Epithelial cell of proximal tubule (primary cell): Measurements from ENCODE around the gene QSOX1. TPM values are rescaled to one million over a fixed set of nuclear protein-coding genes. Genes with fewer than 3 reads are reported as not detected.

Experiments used
- DNase-seq: peaks from one replicate; pipeline ENCODE4 v3.0.0-alpha.2; 2011; ENCODE audit warnings: low read depth
- H3K4me3 ChIP-seq: 2 replicates; pipeline ENCODE4 v1.5.1; 2011; ENCODE audit warnings: low read depth, mild to moderate bottlenecking, low read length
- total RNA-seq: library from RNA; depleted of rRNA; stranded (reverse); fragments of >200 nt; gene quantifications from 2 replicates; pipeline ENCODE4 v1.2.3, GENCODE V29; 2015
- TF ChIP-seq, protein P1 (sequence below): conservative IDR thresholded peaks from 2 replicates; pipeline ENCODE4 v1.5.1; 2012; ENCODE audit warnings: low read depth, mild to moderate bottlenecking, low read length

Gene QSOX1
- total RNA-seq, 1 donor from 2014 or later = 247 TPM

DNA sequence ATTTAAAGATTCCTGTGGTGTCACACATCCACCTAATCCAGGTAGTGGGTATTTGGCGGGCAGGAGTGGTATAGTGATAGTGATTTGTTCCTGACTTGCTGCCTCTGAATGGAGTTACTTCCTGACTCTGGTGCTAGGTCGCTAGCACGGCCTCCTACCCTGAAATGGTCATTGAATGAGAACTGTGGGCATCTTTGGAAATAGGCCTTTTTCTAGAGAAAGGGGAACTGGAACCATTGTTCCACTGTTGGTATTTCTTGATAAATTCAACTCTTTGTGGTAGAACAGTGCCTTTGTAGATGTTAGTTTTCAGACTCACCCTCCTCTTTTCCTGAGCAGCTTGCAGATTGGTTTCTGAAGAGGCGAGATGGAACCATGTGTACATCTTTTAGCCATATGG is 1.5 kb downstream of the QSOX1 start:
- TF ChIP-seq, protein P1, sequence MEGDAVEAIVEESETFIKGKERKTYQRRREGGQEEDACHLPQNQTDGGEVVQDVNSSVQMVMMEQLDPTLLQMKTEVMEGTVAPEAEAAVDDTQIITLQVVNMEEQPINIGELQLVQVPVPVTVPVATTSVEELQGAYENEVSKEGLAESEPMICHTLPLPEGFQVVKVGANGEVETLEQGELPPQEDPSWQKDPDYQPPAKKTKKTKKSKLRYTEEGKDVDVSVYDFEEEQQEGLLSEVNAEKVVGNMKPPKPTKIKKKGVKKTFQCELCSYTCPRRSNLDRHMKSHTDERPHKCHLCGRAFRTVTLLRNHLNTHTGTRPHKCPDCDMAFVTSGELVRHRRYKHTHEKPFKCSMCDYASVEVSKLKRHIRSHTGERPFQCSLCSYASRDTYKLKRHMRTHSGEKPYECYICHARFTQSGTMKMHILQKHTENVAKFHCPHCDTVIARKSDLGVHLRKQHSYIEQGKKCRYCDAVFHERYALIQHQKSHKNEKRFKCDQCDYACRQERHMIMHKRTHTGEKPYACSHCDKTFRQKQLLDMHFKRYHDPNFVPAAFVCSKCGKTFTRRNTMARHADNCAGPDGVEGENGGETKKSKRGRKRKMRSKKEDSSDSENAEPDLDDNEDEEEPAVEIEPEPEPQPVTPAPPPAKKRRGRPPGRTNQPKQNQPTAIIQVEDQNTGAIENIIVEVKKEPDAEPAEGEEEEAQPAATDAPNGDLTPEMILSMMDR = no peak
- no peak for DNase-seq
- no peak overlapping the region for H3K4me3 ChIP-seq

GRCh38 chr1:180156631-180157091 is 2.0 kb downstream of the QSOX1 start:
- DNase-seq = peak; percentile 25
- H3K4me3 ChIP-seq = no peak overlapping the region
- TF ChIP-seq, protein P1 = no peak

- no peak for DNase-seq
- TF ChIP-seq, protein P1 = no peak
- H3K4me3 ChIP-seq = no peak overlapping the region
Measured at GRCh38 chr1:180157108-180157507, 2.4 kb downstream of the QSOX1 start.

DNA sequence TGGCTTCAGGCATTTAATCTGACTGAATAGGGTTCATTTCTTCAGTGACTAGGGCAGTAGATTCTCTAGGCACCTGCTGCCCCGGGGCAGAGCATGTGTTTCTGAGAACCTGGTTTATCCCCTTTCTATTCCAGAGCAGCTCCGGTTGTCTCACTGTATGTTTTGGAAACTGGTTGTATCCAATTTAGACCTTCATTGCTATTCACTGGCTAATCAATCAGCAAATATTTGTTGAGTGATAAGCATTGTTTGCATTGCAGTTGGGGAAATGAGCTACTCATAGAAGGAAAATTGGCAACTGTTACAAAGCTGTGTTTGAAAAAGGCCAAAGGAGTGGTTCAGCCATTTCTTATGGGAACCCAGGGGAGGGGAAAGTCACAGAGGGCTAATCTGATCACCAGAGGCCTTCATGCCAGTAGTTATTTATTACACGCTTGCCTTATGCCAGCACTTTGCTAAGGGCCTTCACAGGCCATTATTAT is 2.9 kb downstream of the QSOX1 start:
- no peak overlapping the region for H3K4me3 ChIP-seq
- DNase-seq = no peak
- TF ChIP-seq, protein P1 = no peak

DNA sequence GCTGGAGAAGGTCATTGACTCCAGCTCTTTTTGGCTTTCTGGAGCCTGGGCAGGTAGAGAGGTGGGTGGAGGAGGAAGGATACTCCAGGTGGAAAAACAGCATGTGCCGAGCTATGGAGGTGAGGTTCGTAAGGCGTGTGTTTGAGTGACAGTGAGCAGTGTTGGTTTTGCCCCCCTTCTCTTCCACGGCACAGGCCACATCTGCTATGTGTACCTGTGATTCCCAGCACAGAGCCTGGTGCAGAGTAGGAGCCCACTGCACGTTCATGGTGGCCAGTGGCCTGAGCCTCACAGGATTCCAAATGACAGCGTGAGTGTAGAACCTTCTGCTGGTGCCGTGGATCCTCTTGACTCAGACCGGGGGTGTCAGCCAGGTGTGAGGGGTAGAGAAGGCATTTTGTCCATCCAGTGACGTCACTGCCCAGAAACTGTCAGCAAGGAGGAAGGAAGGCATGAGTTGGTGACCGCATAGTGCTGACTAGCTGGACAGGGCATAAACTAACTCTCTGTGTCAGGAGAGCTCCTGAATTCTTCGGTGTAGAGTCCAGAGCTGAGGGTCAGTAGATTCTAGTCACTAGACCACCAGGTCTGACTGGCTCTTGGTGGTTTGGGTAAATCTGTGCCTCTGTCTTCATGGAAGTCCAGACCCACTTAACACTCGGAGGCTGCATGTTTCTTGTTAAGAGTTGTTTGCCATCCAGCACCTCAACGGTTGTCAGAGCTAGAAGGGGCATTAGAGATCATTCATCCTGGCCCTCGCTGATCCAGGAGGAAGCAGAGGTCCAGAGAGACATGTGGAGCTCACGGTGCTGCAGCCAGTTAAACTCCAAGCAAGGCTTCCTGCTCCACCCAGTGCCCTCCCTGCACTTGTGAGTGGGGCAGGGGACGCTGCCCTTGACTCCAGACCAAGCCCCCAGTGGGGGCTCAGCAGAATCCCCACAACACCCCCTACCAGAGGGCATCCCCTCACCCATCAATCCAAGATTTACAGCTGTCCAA is 3.8 kb downstream of the QSOX1 start:
- H3K4me3 ChIP-seq = no peak overlapping the region
- TF ChIP-seq, protein P1 = no peak
- no peak for DNase-seq

DNA sequence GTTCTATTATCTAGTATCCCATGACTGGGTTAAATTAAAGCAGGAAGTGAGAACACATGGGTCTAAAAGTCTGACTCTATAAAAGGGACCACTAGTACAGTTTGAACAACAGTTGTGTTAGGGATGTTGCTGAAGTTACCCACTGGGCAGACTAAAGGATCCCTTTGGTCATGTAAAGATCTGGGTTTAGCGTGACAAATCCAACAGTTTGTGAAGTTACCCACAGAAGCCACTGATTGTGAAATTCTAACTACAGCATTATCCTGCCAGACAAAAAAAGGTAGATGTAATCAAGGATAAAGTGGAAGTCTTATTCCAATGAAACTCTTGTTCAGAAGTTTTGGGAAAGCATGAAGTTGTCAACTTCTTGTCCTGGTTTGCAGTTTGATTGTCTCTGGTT is 5.7 kb downstream of the QSOX1 start:
- DNase-seq = no peak
- no peak overlapping the region for H3K4me3 ChIP-seq
- TF ChIP-seq, protein P1 = no peak
